Osteocyte (in vitro differentiated cells): ENCODE results near the gene MASP1. TPM values are rescaled to one million over a fixed set of nuclear protein-coding genes. Genes with fewer than 3 reads are reported as not detected.

Experiments
- DNase-seq: peaks from one replicate; pipeline ENCODE4 v3.0.0; 2021; ENCODE audit warnings: mixed read lengths; ENCODE audit not compliant: unreplicated experiment; ENCODE audit errors: extremely low spot score
- H3K27ac Mint-ChIP-seq: one replicate; pipeline ENCODE4 v1.8.0; 2021; ENCODE audit warnings: mild to moderate bottlenecking, mixed read lengths; ENCODE audit not compliant: unreplicated experiment
- H3K27me3 Mint-ChIP-seq: one replicate; pipeline ENCODE4 v1.8.0; 2021; ENCODE audit warnings: mixed read lengths; ENCODE audit not compliant: unreplicated experiment
- H3K36me3 Mint-ChIP-seq: one replicate; pipeline ENCODE4 v1.8.0; 2021; ENCODE audit warnings: mixed read lengths; ENCODE audit not compliant: unreplicated experiment
- H3K4me1 Mint-ChIP-seq: one replicate; pipeline ENCODE4 v1.8.0; 2021; ENCODE audit warnings: mixed read lengths; ENCODE audit not compliant: unreplicated experiment
- H3K4me3 Mint-ChIP-seq: one replicate; pipeline ENCODE4 v1.8.0; 2021; ENCODE audit warnings: mild to moderate bottlenecking, moderate library complexity, mixed read lengths; ENCODE audit not compliant: unreplicated experiment
- H3K9me3 Mint-ChIP-seq: one replicate; pipeline ENCODE4 v1.8.0; 2021; ENCODE audit warnings: mixed read lengths; ENCODE audit not compliant: unreplicated experiment
- CTCF ChIP-seq: fragments of 200-600 bp; sonication (generic); IDR thresholded peaks from 2 replicates; pipeline ENCODE4 v1.5.0; 2021; ENCODE audit warnings: antibody characterized with exemption, mild to moderate bottlenecking, moderate library complexity
- total RNA-seq: library from RNA; stranded (reverse); gene quantifications from 2 replicates; pipeline ENCODE4 v1.2.1, GENCODE V29; 2021

MASP1 gene
- total RNA-seq, 1 donor from 2014 or later, result not detected

DNA sequence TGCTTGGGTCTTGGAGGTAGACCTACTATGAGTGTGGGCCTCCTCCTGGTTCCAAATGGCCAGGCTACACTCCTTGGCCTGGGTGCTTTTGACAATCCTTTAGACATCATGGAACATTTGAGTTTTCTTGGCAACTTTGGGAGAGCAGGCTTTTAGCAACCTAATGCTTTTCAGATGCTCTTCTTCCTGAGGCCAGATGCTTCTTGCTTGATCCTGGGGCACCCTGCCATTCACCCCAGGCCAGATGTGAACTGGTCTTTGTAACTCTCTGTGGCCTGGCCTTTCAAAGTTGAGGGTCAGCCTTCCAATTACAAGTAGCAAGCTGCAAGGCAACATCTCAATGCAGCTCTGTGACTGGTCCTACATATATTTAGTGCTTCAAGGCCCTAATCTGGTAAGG is 53.8 kb downstream of the MASP1 start:
- H3K36me3 Mint-ChIP-seq, result no peaks in the 10 kb centered on the region
- TF ChIP-seq CTCF, result no peak
- H3K27me3 Mint-ChIP-seq, result no peaks in the 10 kb centered on the region
- no peak for DNase-seq
- no peaks in the 10 kb centered on the region for H3K4me1 Mint-ChIP-seq
- H3K9me3 Mint-ChIP-seq, result no peaks in the 10 kb centered on the region
- H3K4me3 Mint-ChIP-seq, result no peak overlapping the region
- H3K27ac Mint-ChIP-seq, result no peak overlapping the region

DNA sequence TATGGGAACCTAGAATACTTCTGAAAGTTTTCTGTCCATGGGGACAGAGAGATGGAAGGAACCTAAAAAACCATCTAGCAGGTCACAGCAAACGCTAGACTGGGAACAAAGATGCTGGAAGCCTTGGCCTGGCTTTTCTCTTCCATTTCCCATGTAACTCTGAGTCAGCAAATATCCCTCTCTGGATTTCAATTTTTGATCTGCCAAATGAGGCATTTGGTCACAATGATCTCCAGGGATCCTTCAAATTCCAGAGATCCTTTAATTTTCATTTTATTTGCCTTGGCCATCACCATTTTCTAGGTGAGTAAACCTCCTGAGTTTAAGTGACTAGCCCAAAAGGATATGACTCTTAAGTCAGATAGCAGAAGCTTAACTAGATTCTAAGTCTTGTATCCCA is 54.6 kb downstream of the MASP1 start:
- no peaks in the 10 kb centered on the region for H3K36me3 Mint-ChIP-seq
- TF ChIP-seq CTCF, result no peak
- H3K4me3 Mint-ChIP-seq, result no peak overlapping the region
- no peaks in the 10 kb centered on the region for H3K9me3 Mint-ChIP-seq
- DNase-seq, result no peak
- no peaks in the 10 kb centered on the region for H3K27me3 Mint-ChIP-seq
- no peaks in the 10 kb centered on the region for H3K4me1 Mint-ChIP-seq
- H3K27ac Mint-ChIP-seq, result no peak overlapping the region

GRCh38 chr3:187230011-187230410 is 61.5 kb downstream of the MASP1 start:
- DNase-seq, result no peak
- Mint-ChIP-seq H3K4me1 (peaks cover 9% of the 10 kb centered on the region), H3K4me3 (no peak overlapping the region), H3K9me3 (no peaks in the 10 kb centered on the region), H3K36me3 (no peaks in the 10 kb centered on the region), H3K27me3 (no peaks in the 10 kb centered on the region), H3K27ac (no peak overlapping the region)
- no peak for TF ChIP-seq CTCF

GRCh38 chr3:187228740-187229139 is 62.8 kb downstream of the MASP1 start:
- no peak for DNase-seq
- H3K27me3 Mint-ChIP-seq, result no peaks in the 10 kb centered on the region
- H3K36me3 Mint-ChIP-seq, result no peaks in the 10 kb centered on the region
- no peak for TF ChIP-seq CTCF
- H3K4me3 Mint-ChIP-seq, result no peak overlapping the region
- H3K9me3 Mint-ChIP-seq, result no peaks in the 10 kb centered on the region
- H3K4me1 Mint-ChIP-seq, result peaks cover 9% of the 10 kb centered on the region
- H3K27ac Mint-ChIP-seq, result no peak overlapping the region

GRCh38 chr3:187227658-187228258 is 63.8 kb downstream of the MASP1 start:
- no peak overlapping the region for H3K27ac Mint-ChIP-seq
- no peak overlapping the region for H3K4me3 Mint-ChIP-seq
- H3K9me3 Mint-ChIP-seq, result no peaks in the 10 kb centered on the region
- TF ChIP-seq CTCF, result no peak
- H3K4me1 Mint-ChIP-seq, result peaks cover 9% of the 10 kb centered on the region
- no peak for DNase-seq
- H3K36me3 Mint-ChIP-seq, result no peaks in the 10 kb centered on the region
- no peaks in the 10 kb centered on the region for H3K27me3 Mint-ChIP-seq
